HG03108 (cell line): ENCODE results near the gene EGFL8.
"Not testable (repeated sequence)": the region's sequence is repeated elsewhere in the genome, so short reads cannot be mapped to it uniquely, and the experiment has no call there.

Experiments used
- ATAC-seq: cut with Tn5 transposase; IDR thresholded peaks from one replicate; pipeline ENCODE4 v1.9.1; 2021; ENCODE audit warnings: moderate library complexity; ENCODE audit not compliant: unreplicated experiment

Gene EGFL8

DNA sequence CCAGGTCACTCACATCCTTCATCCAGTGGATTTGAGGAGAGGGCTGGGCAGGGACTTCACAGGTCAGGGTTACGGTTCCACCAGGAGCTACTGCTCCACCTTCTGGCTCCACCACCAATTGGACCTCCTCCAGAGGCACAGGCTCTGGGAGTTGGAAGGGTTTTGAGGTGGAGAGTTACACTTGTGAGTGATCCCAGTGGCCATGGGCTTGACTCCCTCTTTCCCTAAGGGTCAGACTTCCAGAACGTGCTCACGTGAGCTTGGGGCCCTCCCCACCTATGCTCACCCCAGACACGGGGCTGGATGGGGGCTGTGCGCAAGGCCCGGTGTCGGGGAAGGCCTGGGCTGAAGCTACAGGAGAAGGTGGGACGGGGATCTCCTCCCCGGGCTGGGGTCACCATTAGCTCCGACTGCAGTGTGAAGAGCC, 18.2 kb downstream of the EGFL8 start:
- no peak for ATAC-seq

- no peak for ATAC-seq
Measured at GRCh38 chr6:32183030-32183429, 18.6 kb downstream of the EGFL8 start.

DNA sequence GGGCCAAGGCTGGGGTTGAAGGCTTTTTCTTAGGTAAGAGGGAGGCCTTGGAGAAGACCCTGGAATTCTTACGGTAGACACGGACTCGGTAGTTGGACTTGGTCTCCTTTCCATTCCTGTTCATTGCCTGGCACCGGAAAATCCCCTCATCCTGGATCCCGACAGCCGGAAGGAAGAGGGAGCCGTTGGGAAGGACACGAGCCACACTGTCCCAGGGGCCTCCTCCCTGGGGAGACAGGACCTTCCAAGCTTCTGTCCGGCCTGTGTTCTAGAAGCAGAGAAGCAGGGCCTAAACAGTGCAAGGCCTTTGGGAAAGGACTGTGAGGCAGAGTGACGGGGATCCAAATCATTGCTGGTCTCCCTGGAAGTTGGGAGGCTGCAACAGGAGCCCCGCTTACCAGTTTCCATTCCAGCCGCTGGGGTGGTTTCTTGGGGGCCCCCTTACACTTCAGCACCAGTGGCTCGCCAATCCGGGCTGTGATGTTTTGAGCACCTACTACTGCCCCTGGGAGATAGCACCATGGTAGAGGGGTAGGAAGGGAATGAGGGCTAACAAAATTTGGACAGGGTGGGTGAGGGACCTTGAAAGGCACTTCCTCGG, 19.2 kb downstream of the EGFL8 start:
- no peak for ATAC-seq

GRCh38 chr6:32184084-32184640, 19.8 kb downstream of the EGFL8 start, which contains the start of gene AGER:
TSS of gene AGER (minus strand) at chr6:32184253. CDS start at chr6:32184222, 31 bp downstream.
- ATAC-seq: no peak

DNA sequence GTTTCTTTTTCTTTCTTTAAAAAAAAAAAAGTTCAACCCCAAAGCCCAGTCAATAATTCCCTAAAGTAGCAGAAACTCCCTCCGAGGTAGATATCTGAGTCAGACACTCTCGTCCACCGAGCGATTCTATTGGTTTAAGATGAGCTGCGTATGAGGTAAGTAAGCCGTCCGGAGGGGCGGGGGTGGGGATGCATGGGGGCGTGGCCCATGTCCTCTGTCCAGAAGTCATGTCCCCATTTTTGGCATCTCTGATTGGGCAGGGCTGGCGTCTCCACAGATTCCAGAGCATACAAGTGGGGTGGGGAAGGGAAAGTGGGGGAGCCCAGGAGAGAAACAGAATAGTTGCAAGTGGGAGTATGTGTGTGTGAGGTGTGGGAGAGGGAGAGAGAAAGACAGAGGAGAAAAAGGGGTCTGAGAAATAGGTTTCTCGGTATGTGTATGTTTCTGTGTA, 21.3 kb downstream of the EGFL8 start:
- ATAC-seq: not testable (repeated sequence)

- ATAC-seq: not testable (repeated sequence)
Measured at GRCh38 chr6:32186151-32186840, 21.9 kb downstream of the EGFL8 start.

- ATAC-seq: no peak
Measured at GRCh38 chr6:32187009-32187709, 22.8 kb downstream of the EGFL8 start.

GRCh38 chr6:32187725-32188380, 23.5 kb downstream of the EGFL8 start:
- ATAC-seq: not testable (repeated sequence)

GRCh38 chr6:32188381-32189068, 24.1 kb downstream of the EGFL8 start:
- no peak for ATAC-seq

DNA sequence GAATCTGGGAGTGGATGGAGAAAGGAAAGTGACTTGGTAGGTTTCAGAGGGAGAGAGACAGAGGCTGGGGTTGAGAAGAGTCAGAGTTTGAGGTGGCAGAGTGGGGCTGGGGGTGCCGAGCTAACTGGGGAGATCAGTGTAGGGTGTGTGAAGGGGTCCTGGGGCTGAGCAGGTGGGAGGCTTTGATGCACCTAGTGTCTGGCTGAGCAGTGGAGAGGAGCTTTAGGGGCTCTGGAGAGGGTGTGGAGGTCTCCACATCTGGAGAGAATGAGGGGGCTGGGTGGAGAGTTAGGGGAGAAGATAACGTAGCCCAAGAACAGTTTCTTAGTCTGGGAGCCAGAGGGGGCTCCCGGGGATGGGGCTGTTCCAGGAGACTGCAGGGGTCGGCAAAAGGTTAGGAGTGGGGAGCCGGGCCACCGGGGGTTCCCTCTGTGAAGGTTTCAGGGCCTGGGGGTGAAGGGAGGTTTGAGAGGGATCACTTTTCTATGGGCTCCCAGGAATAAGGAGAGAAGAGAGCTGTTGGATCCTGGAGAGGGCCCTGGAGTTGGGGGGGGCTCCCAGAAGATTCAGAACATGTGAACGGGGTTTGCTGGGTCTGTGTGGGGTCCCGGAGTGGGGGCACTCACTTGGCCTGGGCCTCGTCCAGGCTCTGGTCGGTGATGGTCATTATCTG, 24.8 kb downstream of the EGFL8 start:
- ATAC-seq: no peak

- ATAC-seq: no peak
Measured at GRCh38 chr6:32189742-32190053, 25.3 kb downstream of the EGFL8 start.

DNA sequence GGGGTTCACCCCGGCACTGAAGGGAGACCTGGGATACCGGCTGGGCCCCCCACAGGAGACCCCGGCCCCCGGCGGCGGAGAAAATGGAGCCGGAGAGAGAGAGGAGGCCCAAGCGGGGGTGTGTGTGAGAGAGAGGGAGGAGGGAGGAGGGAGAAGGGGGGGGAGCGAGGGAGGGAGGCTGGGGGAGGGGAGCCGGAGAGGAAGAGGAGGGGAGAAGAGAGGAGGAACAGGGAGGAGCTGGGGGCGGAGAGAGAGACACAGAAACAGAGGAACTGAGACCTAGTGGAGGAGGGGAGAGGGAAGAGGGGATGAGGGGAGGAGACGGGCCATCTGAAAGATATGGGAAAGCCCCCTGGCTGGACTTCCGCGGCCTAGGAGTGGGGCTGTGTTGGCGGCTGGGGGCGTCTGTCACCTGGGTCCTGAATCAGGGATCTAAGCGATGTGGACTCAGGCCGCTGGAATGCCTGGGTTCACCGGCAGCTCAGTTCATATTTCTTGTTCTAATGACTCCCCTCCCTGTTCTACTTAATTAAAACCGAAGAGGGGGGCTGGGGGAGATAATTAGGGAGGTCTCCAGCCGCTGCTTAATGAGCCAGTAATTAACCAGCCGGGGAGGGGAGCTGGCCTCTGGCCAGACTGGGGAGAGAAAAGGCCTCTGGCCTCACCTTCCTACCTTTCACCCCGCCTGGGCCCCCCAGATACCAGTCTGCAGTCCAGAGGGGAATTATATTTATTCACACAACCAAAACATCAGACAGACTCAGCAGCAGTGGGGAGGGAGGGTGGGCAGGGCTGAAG, 25.9 kb downstream of the EGFL8 start, which contains the start of gene PBX2:
PBX2 (minus strand) TSS at position 149 of the 798 bp plus-strand sequence. CDS start 287 bp downstream, outside the sequence.
- ATAC-seq: peak; percentile 51

DNA sequence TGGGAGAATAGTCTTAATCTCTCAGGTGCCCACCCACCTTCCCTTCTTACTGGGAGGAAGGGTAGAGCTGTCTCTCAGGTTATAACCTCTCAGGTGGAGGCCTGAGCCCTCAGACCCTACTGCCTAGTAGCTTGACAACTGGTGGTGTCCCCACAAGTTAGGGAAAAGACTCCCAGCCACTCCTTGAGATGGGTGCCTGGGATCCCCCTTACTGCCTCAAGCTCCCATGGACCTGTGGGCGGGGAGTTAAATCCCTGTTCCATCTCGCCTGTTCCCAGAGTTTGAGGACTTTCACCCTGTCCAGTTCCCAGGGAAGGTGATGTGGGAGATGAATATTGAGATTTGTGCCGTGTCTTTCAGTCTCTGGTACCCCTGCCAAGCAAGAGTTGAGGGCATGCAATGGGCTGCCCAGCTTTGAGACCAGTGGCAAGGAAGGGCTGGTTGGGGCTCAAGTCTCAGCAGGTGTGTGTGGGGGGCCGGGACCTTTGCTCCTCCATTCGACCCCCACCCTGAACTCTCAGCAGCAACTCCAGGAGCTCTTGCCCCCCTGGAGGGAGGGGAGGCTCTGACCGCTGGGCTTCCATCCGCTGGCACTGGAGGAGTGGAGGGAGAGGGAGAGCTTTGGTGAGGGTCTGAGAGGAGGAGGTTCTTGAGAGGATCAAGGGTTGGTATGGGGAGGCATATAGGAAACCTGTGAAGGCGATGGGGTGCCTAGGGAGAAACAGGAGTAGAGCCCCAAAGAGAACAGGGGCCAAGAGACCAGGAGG, 26.7 kb downstream of the EGFL8 start:
- no peak for ATAC-seq

- ATAC-seq: no peak
Measured at GRCh38 chr6:32191696-32192607, 27.6 kb downstream of the EGFL8 start.

- ATAC-seq: no peak
Measured at GRCh38 chr6:32192608-32193039, 28.2 kb downstream of the EGFL8 start, which contains the start of gene GPSM3. TSS of gene GPSM3 (minus strand) at chr6:32192643. CDS start at chr6:32192513, 130 bp downstream.

GRCh38 chr6:32193096-32193495, 28.7 kb downstream of the EGFL8 start:
- ATAC-seq: not testable (repeated sequence)

- ATAC-seq: no peak
Measured at GRCh38 chr6:32194388-32194787, 30.0 kb downstream of the EGFL8 start.
